ENCODE data around the gene IGSF9B. TPM values are rescaled to one million over a fixed set of nuclear protein-coding genes. Genes with fewer than 3 reads are reported as not detected.

Gene IGSF9B
- total RNA-seq, 1 experiment from 2014 or later: under 0.01 TPM

DNA sequence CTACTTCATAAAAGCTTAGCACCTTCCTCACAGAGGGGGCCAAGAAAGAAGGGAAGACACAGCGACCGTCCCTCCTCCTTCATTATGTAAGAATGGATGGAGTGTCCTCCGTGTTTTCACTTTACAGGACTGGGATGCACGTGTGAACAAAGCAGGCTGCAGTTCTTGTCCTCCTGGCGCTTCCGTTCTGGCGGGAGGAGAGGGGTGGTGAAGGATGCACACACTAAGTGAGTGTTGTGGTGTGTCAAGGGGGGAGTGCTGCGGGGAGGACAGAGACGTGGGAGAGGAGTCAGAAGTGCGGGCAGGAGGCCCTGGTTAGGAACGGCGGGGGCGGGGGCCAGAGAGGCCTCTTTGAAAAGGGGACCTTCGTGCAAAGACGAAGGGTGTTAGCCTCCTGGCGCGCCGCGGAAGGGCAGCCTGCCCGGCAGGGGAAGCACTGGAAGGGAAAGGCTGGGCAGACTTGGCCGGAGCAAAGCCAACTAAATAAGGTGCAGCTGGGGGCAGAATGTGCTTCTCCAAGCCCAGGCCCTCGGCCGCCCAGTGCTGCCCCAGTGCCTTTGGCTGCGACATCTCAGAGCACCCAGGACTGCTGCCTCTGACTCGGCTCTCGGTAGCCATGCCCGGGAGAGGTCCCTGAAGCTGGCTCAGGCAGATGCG is 27.0 kb upstream of the IGSF9B start:
- no peak for DNase-seq (ENCODE audit: low read depth)

DNA sequence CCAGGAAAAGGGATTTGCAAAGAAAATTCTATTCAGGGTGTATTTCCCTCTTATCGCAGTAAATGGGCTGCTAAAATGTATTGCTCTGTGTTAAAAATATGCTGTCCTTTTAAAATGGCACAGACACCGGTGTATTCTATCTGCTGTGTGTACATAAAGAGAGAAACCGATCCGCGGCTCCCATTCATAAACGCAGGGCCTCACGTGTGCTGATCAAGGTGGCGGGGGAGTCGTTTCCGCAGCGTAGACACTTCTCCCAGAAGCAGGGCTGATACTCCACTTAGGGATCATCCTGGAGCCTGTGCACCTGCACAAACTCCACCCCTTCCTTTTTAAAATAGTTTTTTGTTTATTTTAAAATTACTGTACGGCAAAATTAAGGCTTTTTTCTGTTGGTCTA is 26.1 kb upstream of the IGSF9B start:
- no peak for DNase-seq (ENCODE audit: low read depth)

DNA sequence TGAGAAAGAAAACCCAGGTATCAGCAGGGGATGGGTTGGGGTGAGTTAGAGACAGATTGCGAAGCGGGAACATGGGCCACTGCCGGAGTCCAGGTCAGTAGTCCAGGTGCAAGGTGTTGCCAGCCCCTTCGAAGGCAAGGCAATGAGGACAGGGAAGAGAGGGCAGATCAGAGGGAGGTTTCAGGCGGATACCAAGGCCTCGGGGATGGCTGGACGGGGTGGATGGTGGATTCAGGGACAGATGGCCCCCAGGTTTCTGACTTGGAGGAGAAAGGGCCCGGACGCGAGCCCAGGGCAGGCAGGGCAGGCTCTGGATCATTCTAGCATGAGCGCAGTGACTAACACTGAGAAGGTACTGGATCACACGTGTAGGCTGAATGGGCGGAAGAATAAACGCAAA is 25.4 kb upstream of the IGSF9B start:
- DNase-seq (ENCODE audit: low read depth): no peak

DNA sequence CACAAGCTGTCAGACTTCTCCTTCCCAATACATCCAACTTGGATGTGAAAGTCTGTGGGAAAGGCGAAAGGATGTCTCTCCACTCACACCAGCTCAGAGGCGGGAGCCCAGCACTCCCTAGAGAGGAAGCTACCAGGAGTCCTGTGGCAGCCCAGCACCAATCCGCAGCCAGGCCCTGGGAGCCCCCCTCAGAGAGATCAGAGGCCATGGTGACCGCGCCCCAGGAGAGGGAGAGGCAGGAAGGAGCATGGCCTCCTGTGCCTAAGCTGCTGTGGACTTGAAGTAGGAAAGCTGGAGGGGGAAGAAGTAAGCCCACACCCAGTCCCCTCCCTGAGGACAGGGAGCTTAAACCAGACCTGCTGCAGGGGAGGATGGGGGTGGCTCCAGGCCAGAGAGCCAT is 24.4 kb upstream of the IGSF9B start:
- DNase-seq (ENCODE audit: low read depth): no peak

DNA sequence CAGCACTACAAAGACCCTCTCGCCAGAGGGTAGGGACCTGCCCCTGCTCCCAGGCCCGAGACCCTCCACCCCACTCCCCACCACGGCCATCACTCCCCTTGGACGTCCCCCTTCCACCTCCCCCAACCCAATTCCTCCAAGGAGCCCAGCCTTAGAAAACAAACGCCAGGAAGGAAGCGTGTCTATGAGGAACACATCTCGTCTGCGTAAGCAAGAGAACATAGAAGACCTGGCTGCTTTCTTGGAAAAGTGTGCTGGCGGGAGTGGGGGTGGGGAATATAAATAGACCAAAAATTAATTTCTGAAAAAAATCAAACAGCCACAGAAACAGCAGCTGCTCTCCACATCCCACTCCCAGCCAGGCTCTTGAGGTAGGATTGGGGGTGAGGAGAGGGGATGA is 23.9 kb upstream of the IGSF9B start:
- no peak for DNase-seq (ENCODE audit: low read depth)

DNA sequence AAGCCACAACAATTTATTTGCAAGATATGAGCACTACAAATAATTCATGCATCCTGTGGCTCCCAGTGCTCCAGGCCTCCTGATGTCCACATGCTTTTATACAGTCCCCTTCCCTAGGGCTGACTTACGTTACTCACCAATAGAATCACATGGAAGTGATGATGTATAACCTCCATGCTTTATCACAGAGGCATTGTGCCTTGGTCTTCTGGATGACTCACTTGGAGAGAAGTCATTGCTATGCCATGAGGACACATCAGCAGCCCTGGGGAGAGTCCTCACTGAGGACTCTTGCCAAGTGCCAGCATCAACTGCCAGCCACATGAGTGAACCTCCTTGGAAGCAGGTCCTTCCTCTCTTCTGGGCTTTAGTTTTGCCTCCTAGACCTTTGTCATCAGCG is 22.0 kb upstream of the IGSF9B start:
- no peak for DNase-seq (ENCODE audit: low read depth)

DNA sequence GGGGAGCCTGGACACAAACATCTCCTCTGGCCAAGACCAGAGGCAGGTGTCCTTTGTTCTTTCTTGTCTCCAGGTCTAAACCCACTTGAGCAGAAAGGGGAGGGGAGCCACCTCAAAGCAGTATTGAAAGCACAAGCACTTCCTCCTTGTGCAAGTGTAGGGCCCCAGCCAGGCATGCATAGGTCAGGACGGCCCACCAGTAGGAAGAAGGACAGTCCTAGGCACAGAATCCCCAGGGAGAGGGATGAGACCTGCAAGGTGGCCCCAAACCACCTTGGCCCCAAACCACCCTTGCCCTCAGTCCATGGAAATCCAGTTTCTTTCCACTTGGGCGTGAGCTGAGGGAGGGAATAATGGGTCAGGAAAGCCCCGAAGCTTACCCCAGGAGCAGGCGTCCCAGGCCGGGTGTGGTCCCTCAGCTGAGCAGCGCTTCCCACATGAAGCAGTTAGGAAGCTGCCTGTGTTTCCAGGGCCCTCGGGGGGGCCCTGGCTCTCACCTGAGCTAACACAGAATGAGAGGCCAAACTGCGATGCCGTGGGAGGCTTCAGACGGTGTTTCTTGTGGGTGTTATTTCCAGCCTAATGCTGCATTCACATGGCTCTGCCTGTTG is 20.4 kb upstream of the IGSF9B start:
- DNase-seq (ENCODE audit: low read depth): no peak

DNA sequence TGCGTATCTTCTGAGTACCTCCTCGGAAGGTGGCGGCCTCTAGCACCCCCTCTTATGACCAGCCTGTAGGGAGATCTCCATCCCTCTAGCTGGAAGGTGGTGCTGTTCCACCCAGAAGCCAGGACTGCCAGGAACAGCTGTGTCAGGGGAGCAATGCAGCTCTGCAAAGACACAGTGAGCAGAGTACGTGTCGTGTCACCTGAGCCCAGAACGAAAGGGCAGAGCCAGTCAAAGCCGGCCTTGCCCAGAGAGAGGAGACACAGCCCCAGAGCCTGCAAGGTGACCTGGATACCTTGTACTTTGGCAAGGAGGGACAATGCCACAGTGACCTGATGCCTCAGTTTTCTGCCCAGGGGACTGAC is 18.7 kb upstream of the IGSF9B start:
- no peak for DNase-seq (ENCODE audit: low read depth)

DNA sequence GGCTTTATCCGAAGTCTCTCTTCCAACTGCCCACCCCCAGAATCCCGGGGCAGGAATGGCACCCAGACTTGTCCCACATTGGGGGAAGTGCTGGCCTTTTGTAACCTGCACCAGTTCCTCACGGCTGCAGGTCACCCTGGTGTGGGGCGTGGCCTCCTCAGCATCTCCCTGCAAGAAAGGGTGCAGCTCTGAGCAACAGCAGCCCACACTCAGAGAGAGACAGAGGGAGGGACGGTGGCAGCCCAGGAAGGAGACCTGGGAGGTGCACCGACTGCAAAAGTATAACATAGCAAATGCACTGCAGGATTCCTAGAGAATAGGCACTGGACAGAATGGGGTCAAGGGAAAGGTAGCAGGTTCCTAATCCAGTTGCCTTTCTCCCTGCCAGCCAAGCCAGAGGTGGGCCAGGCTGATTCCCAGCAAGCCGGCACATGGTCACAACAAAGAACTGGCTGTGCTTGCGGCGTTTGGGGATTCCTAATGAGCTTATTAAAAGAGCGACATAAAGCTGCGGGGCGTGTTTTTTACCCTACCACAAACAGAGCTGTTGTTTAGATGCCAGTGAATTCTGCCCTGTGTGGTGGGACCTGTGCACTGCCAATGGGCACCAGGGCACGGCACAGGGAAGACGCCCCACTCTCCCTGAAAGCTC is 18.2 kb upstream of the IGSF9B start:
- no peak for DNase-seq (ENCODE audit: low read depth)

DNA sequence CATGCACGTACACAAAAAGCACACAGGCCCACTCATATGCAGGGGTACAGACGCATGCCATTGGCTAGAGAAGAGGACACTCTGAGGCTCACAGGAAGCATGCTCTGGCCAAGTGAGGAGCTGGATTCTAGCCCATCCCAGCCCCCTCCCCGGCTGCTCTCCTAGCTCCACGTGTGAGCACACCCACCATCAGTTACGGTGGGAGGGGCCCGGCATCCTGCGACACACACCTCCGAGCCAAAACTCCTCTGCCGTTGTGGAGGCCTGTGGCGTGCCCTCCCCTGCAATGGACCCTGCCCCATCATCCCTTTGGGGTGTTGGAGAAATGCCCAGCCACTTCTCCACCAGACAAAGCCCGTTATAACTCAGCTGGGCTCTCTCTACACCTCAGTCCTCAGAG is 15.1 kb upstream of the IGSF9B start:
- DNase-seq (ENCODE audit: low read depth): no peak

DNA sequence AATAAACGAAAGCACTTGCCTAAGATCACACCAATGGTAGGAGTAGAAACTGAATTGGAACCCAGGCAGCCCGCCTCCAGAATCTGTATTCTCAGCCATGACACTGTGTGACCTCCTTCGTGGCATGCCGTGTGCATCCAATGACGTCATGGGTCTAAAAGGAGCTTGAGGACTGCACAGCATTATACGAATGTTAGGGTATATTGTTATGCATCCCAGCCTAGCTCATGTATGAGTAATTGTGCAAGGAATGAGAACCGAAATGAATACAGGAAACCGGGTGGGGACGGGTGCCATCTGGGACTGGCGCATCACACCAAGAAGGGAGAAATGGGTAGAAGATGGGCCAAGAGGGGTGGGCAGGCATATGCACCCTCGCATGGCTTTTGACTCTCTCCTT is 12.3 kb upstream of the IGSF9B start:
- no peak for DNase-seq (ENCODE audit: low read depth)

DNA sequence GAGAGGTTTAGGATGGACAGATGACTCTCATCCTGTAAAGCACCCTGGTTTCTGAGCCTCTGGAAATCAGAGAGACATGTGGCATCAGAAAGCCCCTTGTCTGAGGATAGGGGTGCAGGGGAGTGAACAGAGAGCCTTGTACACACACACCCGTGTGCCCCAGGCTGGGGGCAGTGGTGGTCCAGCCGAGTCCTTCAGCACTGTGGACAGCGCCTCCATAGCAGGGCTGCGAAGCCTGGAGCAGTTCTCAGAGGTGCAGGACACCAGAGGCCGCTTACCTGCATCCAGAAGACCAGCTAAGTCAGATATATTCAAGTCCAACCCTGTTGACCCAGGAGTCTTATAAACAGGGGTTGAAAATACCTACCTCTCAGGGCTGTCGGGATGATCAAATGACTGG is 11.5 kb upstream of the IGSF9B start:
- no peak for DNase-seq (ENCODE audit: low read depth)

DNA sequence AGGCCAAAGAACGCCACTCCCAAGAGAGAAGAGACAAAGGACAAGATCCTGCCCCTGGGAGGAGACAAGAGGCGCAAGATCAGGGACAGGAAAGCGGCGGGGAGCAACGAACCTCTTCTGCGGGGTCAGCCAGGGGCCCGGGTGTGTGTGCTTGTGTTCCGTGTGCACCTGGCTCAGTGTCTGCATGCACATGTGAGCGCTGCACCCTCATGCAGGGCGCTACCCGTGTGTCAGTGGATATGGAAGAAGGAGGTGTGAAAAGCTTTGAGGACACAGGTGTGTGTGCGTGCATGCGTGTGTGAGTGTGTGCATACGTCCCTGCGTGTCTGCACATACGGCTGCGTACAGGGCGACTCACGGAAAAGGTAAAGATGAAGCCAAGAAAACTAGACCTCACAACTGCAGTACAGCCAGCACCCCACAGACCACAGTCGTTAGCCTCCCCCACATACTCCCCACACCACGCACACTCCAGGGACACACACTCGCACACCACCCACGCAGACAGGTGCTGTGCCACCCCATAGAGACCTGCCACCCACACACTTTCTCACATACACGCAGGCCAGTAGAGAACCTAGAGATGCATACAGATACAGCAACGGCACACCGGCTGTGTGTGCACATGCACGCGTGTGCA is 11.0 kb upstream of the IGSF9B start:
- DNase-seq (ENCODE audit: low read depth): no peak

DNA sequence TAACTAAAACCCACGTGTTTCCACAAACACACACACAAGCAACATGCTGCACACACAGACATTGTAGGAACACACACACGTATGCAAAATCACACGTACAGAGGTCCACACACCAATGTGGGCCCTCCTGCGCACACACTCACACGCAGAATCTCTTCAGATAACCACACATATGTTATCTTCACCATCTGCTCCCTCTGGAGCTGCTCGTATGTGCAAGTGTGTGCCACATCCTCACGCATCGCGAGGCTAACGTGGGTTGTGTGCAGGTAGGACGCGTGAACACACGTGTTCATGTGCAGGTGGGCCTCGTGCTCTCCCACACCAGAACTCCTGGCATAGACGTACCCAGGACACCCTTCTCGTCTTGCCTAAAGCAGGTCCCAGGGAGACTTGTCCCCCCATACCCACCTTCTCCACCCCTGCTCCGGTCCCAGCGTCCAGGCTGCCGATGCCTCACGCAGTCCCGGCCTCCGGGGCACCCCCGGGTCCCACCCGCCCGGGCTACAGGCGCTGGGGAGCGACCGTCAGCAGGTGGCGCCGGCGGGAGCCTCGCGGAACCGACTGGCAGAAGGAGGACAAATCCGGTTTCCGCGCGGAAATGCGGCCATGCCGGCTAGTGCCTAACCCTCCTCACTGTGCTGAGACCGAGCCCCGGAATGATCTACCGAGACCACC is 10.3 kb upstream of the IGSF9B start:
- DNase-seq (ENCODE audit: low read depth): no peak

DNA sequence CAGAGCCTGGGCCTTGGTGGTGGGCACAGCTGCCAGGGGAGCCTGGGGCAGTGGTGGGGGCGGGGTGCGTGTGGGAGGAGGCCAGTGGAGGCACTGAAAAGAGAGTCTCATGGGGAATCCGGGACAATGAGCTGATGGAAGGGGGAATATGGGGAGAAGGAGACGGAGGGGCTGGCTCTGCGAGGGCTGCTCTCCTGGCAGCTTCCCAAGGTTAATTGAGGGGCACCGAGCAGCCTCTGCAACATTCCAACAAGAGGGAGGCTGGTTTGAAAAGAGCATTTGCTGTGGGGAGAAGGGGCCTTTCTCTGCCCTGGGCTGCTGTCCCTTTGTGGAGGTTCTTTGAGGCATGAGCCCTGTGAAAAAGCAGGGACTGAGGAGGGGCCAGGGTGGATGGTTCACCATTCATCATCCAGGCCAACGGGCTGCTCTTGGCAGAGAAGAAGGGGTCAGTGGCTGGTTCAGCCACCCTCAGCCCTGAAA is 9.4 kb upstream of the IGSF9B start:
- no peak for DNase-seq (ENCODE audit: low read depth)

DNA sequence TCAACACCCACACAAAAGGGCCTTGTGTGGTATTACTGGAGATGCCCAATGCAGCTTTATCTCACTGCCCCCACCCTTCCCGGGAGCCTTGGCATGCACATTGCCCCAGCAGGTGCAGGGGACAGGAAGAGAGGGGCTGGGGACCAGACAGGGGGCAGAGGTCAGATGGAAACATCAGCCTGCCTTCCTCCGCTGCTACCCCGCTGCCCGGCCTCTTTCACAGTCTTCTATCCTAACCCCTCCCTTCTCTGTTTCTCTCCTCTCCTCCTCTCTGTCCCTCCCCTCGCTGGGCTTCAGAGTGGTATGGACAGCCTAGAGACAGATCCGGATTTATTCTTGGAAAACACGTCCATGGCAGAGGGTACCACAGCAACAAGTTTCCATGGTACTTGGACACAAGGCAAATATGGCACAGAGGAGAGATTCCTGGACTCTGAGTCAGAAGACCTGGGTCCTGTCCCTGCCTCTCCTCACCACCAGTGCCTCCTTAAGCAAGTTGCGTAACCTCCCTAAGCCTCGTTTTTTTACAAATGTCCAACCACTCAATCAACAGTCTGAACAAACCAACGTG is 8.3 kb upstream of the IGSF9B start:
- DNase-seq (ENCODE audit: low read depth): peak; percentile 32

DNA sequence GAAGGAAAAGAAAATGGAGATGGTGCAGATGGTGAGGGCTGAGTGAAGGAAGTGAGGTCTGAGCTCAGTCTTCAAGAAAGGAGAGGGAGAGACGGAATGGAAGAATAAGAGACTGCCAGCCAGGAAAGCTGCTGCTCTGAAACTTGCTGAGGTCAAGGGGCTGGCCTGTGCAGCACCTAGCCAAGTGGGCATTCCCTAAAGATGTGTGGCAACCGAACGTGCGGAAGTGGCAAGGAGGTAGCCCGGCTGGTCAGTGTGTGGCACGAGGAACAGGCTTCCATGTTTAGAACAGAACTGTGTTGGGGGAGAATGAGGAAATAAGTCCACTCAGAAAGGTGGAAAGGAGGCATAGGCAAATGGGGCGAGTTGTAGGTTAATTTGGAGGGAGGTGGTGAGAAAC is 7.6 kb upstream of the IGSF9B start:
- DNase-seq (ENCODE audit: low read depth): no peak

DNA sequence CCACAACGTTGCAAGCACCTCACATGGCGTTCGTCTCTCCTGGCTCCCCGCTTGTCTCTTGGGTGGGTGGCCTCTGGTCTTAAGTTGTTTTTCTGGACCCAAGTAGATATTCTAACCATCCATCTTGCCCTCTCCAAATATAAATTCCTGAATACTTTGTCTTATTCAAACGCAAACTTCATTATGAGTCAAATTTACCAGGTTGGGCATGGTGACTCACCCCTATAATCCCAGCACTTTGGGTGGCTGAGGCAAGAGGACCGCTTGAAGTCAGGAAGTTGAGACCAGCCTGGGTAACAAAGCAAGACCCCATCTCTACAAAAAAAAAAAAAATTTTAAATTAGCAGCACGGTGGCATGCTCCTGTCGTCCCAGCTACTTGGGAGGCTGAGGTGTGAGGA is 5.1 kb upstream of the IGSF9B start:
- no peak for DNase-seq (ENCODE audit: low read depth)

DNA sequence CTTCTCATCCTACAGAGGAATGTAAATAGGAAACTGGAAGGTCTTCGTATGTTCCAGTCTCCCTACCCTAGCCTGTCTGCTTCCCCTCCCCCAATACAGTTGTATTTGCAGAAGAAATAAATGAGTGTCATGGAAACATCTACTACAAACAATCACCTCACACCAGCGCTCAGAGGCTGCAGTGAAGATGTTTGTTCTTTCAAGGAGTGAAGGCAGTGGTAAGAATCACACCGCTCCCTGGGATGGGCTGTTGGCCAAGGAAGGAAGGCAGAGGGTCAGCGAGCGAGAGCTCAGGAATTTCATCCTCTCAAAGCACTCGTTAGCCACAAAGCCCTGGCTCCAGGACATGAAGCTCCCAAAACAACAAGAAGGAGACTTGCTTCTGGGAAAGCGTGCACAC is 1.1 kb upstream of the IGSF9B start:
- no peak for DNase-seq (ENCODE audit: low read depth)

DNA sequence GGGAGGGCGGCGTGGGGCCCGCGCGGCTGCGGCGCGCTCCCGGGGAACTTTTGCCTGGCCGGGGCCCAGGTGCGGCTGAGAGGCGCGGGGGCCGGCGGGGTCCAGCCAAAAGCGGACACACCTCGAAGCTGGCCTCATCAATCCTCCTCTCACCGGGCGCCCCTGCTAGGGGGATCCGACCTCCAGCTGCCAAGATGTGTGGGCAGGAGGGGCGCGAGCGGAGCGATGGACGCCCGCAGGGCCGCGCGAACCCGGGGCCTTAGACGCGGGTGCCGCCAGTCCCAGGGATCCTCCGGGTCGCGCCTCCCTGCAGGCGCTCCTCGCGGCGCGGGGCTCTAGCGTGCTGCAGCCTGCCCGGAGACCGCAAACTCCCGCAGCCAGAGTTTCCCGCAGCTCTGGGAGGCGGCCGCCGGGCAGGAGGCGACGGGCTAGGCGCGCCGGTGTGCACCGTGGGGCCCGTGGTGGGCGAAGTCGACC is 785 bp downstream of the IGSF9B start:
- no peak for DNase-seq (ENCODE audit: low read depth)

DNA sequence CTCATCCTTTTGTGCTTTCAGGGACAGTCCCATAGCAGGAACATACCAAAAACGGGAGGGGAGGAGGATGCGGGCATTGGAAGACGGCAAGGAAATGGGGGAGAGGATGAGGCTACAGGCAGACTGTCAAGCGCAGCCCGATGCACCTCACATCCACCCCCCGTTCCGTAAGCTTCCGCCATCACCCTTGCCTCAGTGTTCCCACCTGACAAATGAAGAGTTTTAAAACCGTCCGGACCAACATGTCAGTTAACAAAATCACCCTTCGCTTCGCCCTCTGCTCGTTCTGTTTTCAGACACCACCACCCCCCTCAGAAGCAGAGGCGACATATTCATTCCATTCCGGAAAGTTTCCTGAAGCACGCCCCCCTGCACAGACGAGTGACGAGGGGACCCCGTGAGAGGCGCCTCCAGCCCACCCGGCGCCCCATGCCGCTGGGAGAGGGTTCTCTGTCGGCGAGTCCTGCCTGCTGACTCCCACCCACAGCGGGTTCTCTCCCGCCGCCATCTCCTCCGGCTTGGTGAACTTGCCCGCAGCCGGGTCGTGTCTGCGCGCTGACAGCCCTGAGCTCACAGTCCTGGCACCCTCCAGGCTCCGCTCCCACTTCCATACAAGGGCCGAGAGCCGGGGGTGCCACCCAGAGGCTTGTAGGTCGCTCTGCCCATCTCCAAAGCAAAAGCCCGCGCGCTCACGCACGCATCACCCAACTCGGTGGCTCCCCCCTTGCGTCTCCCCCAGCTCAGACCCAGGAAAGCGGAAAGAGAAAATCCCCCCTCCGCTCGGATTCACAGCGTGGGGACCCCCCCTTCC is 1.5 kb downstream of the IGSF9B start:
- DNase-seq (ENCODE audit: low read depth): no peak

All from LHCN-M2 (cell line).